Mesendoderm (in vitro differentiated cells): Measurements from ENCODE around the gene DDX17. TPM values are rescaled to one million over a fixed set of nuclear protein-coding genes. Genes with fewer than 3 reads are reported as not detected.

Source experiments
- DNase-seq: peaks from one replicate; pipeline ENCODE4 v3.0.0; 2013
- H2AK5ac ChIP-seq: 2 replicates; pipeline ENCODE4 v1.6.1; 2013; ENCODE audit warnings: low read length, inconsistent platforms
- H2BK120ac ChIP-seq: 2 replicates; pipeline ENCODE4 v1.6.1; 2013; ENCODE audit warnings: low read depth, mild to moderate bottlenecking, low read length, moderate library complexity, mixed read lengths
- H2BK15ac ChIP-seq: replicated peaks from 2 replicates; pipeline ENCODE4 v1.6.1; 2013; ENCODE audit warnings: low read depth, mild to moderate bottlenecking, moderate library complexity
- H2BK5ac ChIP-seq: 2 replicates; pipeline ENCODE4 v1.6.1; 2013; ENCODE audit warnings: low read length, inconsistent platforms
- H3K18ac ChIP-seq: 2 replicates; pipeline ENCODE4 v1.6.1; 2013; ENCODE audit warnings: mild to moderate bottlenecking, low read length, mixed read lengths
- H3K23ac ChIP-seq: one replicate; pipeline ENCODE4 v1.6.1; 2013; ENCODE audit warnings: low read length
- H3K27ac ChIP-seq: 2 replicates; pipeline ENCODE4 v1.5.1; 2013; ENCODE audit warnings: low read depth, mild to moderate bottlenecking, inconsistent platforms, low read length, moderate library complexity
- H3K27me3 ChIP-seq: 2 replicates; pipeline ENCODE4 v1.6.1; 2013; ENCODE audit warnings: low read length, control low read depth, mild to moderate bottlenecking, inconsistent platforms; ENCODE audit not compliant: insufficient read depth, poor library complexity
- H3K36me3 ChIP-seq: 2 replicates; pipeline ENCODE4 v1.6.1; 2013; ENCODE audit warnings: low read length, inconsistent platforms; ENCODE audit not compliant: control insufficient read depth, insufficient read depth
- H3K4ac ChIP-seq: one replicate; pipeline ENCODE4 v1.6.1; 2013; ENCODE audit warnings: low read depth, mild to moderate bottlenecking, low read length, moderate library complexity
- H3K4me1 ChIP-seq: 2 replicates; pipeline ENCODE4 v1.6.1; 2013; ENCODE audit warnings: low read depth, low read length, inconsistent platforms; ENCODE audit not compliant: control insufficient read depth
- H3K4me2 ChIP-seq: 2 replicates; pipeline ENCODE4 v1.6.1; 2013; ENCODE audit warnings: low read length
- H3K4me3 ChIP-seq: 2 replicates; pipeline ENCODE4 v1.5.1; 2013; ENCODE audit warnings: mild to moderate bottlenecking, low read length
- H3K56ac ChIP-seq: one replicate; pipeline ENCODE4 v1.6.1; 2013; ENCODE audit warnings: low read length
- H3K79me1 ChIP-seq: 2 replicates; pipeline ENCODE4 v1.6.1; 2013; ENCODE audit warnings: low read length, inconsistent platforms
- H3K79me2 ChIP-seq: 2 replicates; pipeline ENCODE4 v1.6.1; 2013; ENCODE audit warnings: mild to moderate bottlenecking, low read length; ENCODE audit not compliant: control insufficient read depth, insufficient read depth
- H3K9ac ChIP-seq: 2 replicates; pipeline ENCODE4 v1.6.1; 2013; ENCODE audit warnings: low read length, inconsistent platforms
- H4K5ac ChIP-seq: one replicate; pipeline ENCODE4 v1.6.1; 2013; ENCODE audit warnings: low read length
- H4K8ac ChIP-seq: one replicate; pipeline ENCODE4 v1.6.1; 2013; ENCODE audit warnings: low read depth, mild to moderate bottlenecking, control low read depth, low read length, moderate library complexity
- WGBS: extraction: QIAGEN DNeasy Blood & Tissue Kit; methylation state at CpG from one replicate; pipeline ENCODE4 v1.1.7; 2013; ENCODE audit warnings: low lambda C conversion rate, missing lambda C conversion rate; ENCODE audit not compliant: insufficient coverage; ENCODE audit errors: extremely low coverage; 5-methylcytosine and 5-hydroxymethylcytosine counted together
- polyA plus RNA-seq, 2 experiments: library from polyadenylated mRNA; stranded (reverse); fragments of 200-250 nt; gene quantifications; one replicate each; pipeline ENCODE4 v1.2.3, GENCODE V29; 2013

The DDX17 gene
- 135 TPM for polyA plus RNA-seq (2013, experiment 1 of 2)
- 135 TPM for polyA plus RNA-seq (2013, experiment 2 of 2)

DNA sequence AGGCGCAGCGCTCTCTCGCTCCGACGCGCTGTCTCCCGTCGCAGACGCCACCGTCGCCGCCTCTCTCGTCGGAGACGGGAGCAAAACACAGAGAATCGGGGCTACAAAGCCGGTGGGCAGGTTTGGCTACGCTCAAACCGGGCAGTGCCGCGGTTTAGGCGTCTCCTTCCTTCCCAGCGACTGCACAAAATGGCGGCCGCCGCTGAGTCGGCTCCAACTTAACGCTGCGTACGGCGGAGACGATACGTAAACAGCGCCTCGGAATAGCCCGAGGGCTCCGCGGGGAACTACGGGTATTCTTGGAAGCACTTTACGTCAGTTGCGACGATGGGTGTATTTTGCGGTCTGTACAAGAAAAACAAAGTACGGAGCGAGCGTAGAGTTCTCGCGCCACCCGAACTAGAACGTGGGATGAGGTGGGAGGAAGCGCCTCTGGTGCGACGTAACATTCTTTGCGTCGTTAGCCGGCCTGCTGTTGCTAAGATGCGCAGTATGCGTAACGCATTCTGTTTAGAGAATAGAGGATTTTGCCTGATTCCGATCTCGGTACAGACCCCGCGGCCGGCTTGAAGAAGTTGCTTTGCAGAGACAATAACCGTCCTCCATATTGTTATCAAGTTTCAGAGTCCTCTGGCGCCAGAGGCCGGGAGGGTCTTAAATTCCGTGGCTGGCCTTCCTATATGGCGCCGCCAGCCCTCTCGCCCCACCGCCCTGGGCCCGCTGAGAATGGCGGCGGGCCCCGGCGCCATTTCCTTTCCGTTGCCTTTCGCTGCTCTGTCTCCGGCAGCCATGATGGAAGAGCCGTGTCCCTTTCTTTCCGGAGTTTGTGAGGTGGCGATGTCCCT lies at the start of gene DDX17:
TSS of gene DDX17 (minus strand) at position 194 of the 845 bp plus-strand sequence.
- peak; percentile 98 for DNase-seq
- H3K27me3 ChIP-seq = no peaks in the 10 kb centered on the region
- peak within 1 kb of the TSS; percentile 97 for H4K8ac ChIP-seq
- H2BK15ac ChIP-seq = peak within 1 kb of the TSS; percentile 14
- H3K79me1 ChIP-seq = peaks cover 3% of the 10 kb centered on the region
- H3K9ac ChIP-seq = peak within 1 kb of the TSS; percentile 99
- peak within 1 kb of the TSS; percentile 100 for H3K56ac ChIP-seq
- H2BK120ac ChIP-seq = peak within 1 kb of the TSS; percentile 75
- peak within 1 kb of the TSS; percentile 95 for H3K4me3 ChIP-seq
- no CpG with 5 or more reads among the region's 83 CpGs for WGBS
- H3K23ac ChIP-seq = peak within 1 kb of the TSS; percentile 99
- peak within 1 kb of the TSS; percentile 98 for H2BK5ac ChIP-seq
- H3K4me2 ChIP-seq = peak within 1 kb of the TSS; percentile 30
- peak within 1 kb of the TSS; percentile 95 for H2AK5ac ChIP-seq
- H3K4ac ChIP-seq = peak within 1 kb of the TSS; percentile 100
- peak within 1 kb of the TSS; percentile 99 for H3K27ac ChIP-seq
- H3K79me2 ChIP-seq = peaks cover 45% of the 10 kb centered on the region
- H3K36me3 ChIP-seq = peaks cover 1% of the 10 kb centered on the region
- peaks cover 3% of the 10 kb centered on the region for H3K4me1 ChIP-seq
- H3K18ac ChIP-seq = peak within 1 kb of the TSS; percentile 100
- peak within 1 kb of the TSS; percentile 96 for H4K5ac ChIP-seq

DNA sequence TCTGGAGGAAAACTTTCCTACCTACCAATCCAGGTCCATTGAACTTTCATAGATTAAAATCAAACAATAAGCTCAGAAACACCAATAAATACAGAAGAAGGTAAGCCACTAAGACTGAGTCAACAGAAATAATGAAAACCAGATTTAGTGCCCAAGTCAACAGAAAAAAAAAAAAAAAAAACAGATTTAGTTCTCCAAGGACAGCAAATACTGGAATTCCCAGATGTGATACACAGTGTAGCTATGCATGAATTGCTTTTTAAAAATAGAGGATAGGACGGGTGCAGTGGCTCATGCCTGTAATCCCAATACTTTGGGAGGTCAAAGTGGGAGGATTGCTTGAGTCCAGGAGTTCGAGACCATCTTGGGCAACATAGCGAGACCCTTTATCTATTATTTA lies 48.2 kb upstream of the DDX17 start:
- Histone ChIP-seq H2BK5ac (no peak overlapping the region), H3K18ac (no peak overlapping the region), H3K23ac (no peak overlapping the region), H3K27me3 (no peaks in the 10 kb centered on the region), H2BK15ac (no peak overlapping the region), H3K4me2 (no peak overlapping the region), H2AK5ac (no peak overlapping the region), H3K79me1 (no peaks in the 10 kb centered on the region), H3K4me3 (no peak overlapping the region), H3K4me1 (no peaks in the 10 kb centered on the region), H2BK120ac (no peak overlapping the region), H4K8ac (no peak overlapping the region), H3K36me3 (no peaks in the 10 kb centered on the region), H3K79me2 (no peaks in the 10 kb centered on the region), H4K5ac (no peak overlapping the region), H3K9ac (no peak overlapping the region), H3K27ac (no peak overlapping the region), H3K56ac (no peak overlapping the region), H3K4ac (no peak overlapping the region)
- no peak for DNase-seq
- no CpG with 5 or more reads among the region's 3 CpGs for WGBS

DNA sequence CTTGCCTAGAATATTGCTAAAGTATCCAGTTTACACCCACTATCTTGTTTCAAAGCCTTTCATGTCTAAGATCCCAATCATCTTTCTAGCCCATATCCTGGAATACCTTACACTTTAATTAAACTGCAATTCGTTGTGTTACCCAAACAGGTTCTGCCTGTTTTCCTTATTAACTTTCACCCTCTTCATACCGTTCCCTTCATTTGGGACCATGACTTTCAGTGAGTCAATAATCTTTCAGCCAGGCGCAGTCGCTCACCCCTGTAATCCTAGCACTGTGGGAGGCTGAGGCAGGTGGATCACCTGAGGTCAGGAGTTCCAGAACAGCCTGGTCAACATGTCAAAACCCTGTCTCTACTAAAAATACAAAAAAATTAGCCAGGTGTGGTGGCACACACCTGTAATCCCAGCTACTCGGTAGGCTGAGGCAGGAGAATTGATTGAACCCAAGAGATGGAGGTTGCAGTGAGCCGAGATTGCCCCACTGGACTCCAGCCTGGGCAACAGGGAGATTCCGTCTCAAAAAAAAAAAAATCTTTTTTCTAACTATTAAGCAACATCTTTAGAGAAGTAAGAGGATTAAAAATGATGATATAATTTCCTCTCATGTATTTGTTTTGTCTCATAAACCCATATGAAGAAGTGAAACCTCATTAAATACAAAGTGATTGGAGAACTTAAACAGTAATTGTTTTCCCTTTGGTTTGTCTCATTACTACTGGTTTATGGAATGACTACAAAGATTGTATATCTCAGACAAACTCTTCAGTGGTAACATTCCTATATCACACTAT lies 43.2 kb upstream of the DDX17 start:
- Histone ChIP-seq H2BK15ac (no peak overlapping the region), H3K36me3 (no peaks in the 10 kb centered on the region), H3K18ac (no peak overlapping the region), H3K4me3 (no peak overlapping the region), H3K56ac (no peak overlapping the region), H2BK120ac (no peak overlapping the region), H3K4ac (no peak overlapping the region), H3K4me2 (no peak overlapping the region), H4K8ac (no peak overlapping the region), H3K9ac (no peak overlapping the region), H3K79me1 (no peaks in the 10 kb centered on the region), H2BK5ac (no peak overlapping the region), H3K23ac (no peak overlapping the region), H3K27me3 (no peaks in the 10 kb centered on the region), H4K5ac (no peak overlapping the region), H3K4me1 (no peaks in the 10 kb centered on the region), H3K79me2 (no peaks in the 10 kb centered on the region), H3K27ac (no peak overlapping the region), H2AK5ac (no peak overlapping the region)
- no peak for DNase-seq
- WGBS = no CpG with 5 or more reads among the region's 7 CpGs

DNA sequence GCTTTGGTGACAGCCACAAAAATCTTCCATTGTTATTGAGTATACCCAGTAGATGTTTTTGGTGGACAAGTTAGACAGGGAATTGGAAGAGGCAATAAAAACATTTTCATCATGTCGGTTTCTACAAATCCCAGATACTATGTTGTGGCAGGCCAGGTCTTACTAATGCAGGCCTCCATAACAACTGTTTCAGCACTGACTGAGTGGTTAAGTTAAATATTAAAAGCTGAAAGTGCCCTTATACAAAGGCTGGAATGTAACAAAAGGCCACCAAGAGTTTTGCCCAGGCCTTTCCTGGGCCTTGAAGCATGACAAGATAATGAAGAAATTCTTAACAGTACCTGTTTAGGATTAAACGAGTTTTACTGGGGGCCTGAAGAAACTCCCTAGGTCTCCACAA lies 34.6 kb upstream of the DDX17 start:
- no peak overlapping the region for H4K8ac ChIP-seq
- no peak overlapping the region for H2BK120ac ChIP-seq
- no peak overlapping the region for H3K9ac ChIP-seq
- H3K23ac ChIP-seq = no peak overlapping the region
- H3K4ac ChIP-seq = no peak overlapping the region
- no peak overlapping the region for H2BK15ac ChIP-seq
- no peaks in the 10 kb centered on the region for H3K79me2 ChIP-seq
- no CpG with 5 or more reads among the region's 2 CpGs for WGBS
- no peak overlapping the region for H2BK5ac ChIP-seq
- H3K4me3 ChIP-seq = no peak overlapping the region
- no peak overlapping the region for H3K56ac ChIP-seq
- DNase-seq = no peak
- no peak overlapping the region for H3K4me2 ChIP-seq
- H4K5ac ChIP-seq = no peak overlapping the region
- H2AK5ac ChIP-seq = no peak overlapping the region
- H3K18ac ChIP-seq = no peak overlapping the region
- H3K27me3 ChIP-seq = no peaks in the 10 kb centered on the region
- no peak overlapping the region for H3K27ac ChIP-seq
- H3K4me1 ChIP-seq = no peaks in the 10 kb centered on the region
- no peaks in the 10 kb centered on the region for H3K36me3 ChIP-seq
- no peaks in the 10 kb centered on the region for H3K79me1 ChIP-seq

DNA sequence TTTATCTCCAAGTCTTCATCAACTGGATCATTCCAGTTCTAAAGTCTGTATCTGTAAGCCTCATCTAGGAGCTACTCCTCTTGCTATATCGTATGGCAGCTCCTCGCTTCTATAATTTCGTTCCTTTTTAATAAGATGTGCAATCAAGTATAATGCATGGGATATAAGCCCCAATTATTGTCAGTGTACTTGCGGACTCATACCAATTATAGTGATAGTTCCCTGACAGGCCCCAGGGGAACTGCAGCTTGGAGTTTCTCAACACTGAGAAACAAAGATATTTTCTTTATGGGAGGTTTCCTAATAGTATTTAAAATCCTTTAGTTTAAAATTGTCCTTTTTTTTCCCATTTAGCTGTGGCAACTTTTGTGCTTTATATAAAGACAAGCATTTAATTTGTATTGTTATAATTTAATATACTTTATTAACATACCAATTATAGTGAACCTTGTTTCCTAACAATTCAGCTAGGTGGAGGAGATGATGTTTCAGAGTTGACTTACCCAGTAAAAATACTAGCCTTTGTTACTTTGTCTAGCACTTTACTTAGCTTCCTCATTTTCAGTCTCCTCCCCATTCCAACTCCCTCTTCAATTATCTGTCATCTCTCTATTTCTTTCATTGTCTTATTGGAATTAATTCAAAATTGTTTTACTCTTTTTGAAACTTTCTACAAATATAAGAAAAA lies 25.3 kb upstream of the DDX17 start:
- no peaks in the 10 kb centered on the region for H3K36me3 ChIP-seq
- no peak overlapping the region for H4K5ac ChIP-seq
- no peak overlapping the region for H3K27ac ChIP-seq
- no peak overlapping the region for H2BK5ac ChIP-seq
- no peak overlapping the region for H3K4ac ChIP-seq
- H3K56ac ChIP-seq = no peak overlapping the region
- no peak overlapping the region for H3K18ac ChIP-seq
- H3K9ac ChIP-seq = no peak overlapping the region
- no peak overlapping the region for H2AK5ac ChIP-seq
- no peaks in the 10 kb centered on the region for H3K79me2 ChIP-seq
- no CpG with 5 or more reads among the region's 4 CpGs for WGBS
- H4K8ac ChIP-seq = no peak overlapping the region
- no peaks in the 10 kb centered on the region for H3K79me1 ChIP-seq
- H2BK15ac ChIP-seq = no peak overlapping the region
- DNase-seq = no peak
- no peak overlapping the region for H3K23ac ChIP-seq
- no peak overlapping the region for H3K4me2 ChIP-seq
- H2BK120ac ChIP-seq = no peak overlapping the region
- H3K4me1 ChIP-seq = no peaks in the 10 kb centered on the region
- no peak overlapping the region for H3K4me3 ChIP-seq
- no peaks in the 10 kb centered on the region for H3K27me3 ChIP-seq
